Mammary epithelial cell (primary cell): ENCODE measurements around the gene BORCS8.

Experiments used
- CTCF ChIP-seq, 2 donors: IDR thresholded peaks in 1 of 2; conservative IDR thresholded peaks in 1 of 2; 2 replicates each; pipeline ENCODE4 v1.5.1; 2011 to 2012; ENCODE audit warnings: inconsistent platforms in 2 of 2, low read length in 2 of 2, mild to moderate bottlenecking in 2 of 2, control low read depth in 1 of 2, low read depth in 1 of 2; ENCODE audit not compliant: insufficient read depth in 1 of 2; ENCODE audit errors: extremely low read depth in 1 of 2
- EZH2 ChIP-seq: IDR thresholded peaks from 2 replicates; pipeline ENCODE4 v1.6.1; 2012; ENCODE audit warnings: low read length, inconsistent platforms, borderline replicate concordance

DNA sequence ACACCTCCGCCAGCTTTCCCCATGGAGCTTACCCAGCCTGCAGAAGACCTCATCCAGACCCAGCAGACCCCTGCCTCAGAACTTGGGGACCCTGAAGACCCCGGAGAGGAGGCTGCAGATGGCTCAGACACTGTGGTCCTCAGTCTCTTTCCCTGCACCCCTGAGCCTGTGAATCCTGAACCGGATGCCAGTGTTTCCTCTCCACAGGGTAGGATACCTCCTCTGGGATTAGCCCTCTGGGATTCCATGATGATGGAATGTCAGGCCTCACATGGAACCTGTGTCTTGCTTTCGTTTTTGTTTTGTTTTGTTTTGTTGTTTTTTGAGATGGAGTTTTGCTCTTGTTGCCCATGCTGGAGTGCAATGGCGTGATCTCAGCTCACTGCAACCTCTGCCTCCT lies 2.0 kb upstream of the BORCS8 start:
- TF ChIP-seq EZH2 (no peak), CTCF (conservative IDR thresholded peaks at IDR 0.05 in 1 of 2, IDR thresholded peaks at IDR 0.05 in 1 of 2; ENCODE audit: extremely low read depth in 1 of 2, insufficient read depth in 1 of 2, low read depth in 1 of 2, low read length in 2 of 2) (no peak)
